Activated B cell treated with CpG ODN at 0.5 μM for 24 hours (primary cell): ENCODE results near the gene SMIM35. TPM values are rescaled to one million over a fixed set of nuclear protein-coding genes. Genes with fewer than 3 reads are reported as not detected.

ENCODE experiments used
- ATAC-seq: fragments of 200-7000 bp; cut with Tn5 transposase; one replicate; pipeline ENCODE4 v1.10.0; 2021; ENCODE audit warnings: low read depth, mild to moderate bottlenecking, moderate library complexity
- CTCF ChIA-PET: fragments of 350-600 bp; sonication (Branson Sonifier 250); formaldehyde crosslinking; loops from one replicate; lab custom pipeline; 2021; ENCODE audit warnings: antibody characterized with exemption; lab: Charles Lee
- POLR2A ChIA-PET: fragments of 350-600 bp; sonication (Branson Sonifier 250); formaldehyde crosslinking; loops from one replicate; lab custom pipeline; 2021; ENCODE audit warnings: antibody characterized with exemption; lab: Charles Lee
- DNase-seq: peaks from one replicate; pipeline ENCODE4 v3.0.0; 2022
- H3K27ac Mint-ChIP-seq: one replicate; pipeline ENCODE4 v1.8.0; 2020; ENCODE audit warnings: mixed read lengths
- H3K27me3 Mint-ChIP-seq: one replicate; pipeline ENCODE4 v1.8.0; 2021; ENCODE audit warnings: mixed read lengths
- H3K36me3 Mint-ChIP-seq: one replicate; pipeline ENCODE4 v1.8.0; 2021; ENCODE audit warnings: low read depth, mixed read lengths
- H3K4me1 Mint-ChIP-seq: one replicate; pipeline ENCODE4 v1.8.0; 2021; ENCODE audit warnings: mixed read lengths
- H3K4me3 Mint-ChIP-seq: one replicate; pipeline ENCODE4 v1.8.0; 2020; ENCODE audit warnings: mild to moderate bottlenecking, mixed read lengths
- H3K9me3 Mint-ChIP-seq: one replicate; pipeline ENCODE4 v1.8.0; 2020; ENCODE audit warnings: mixed read lengths
- intact Hi-C: fragments of 100-400 bp; cut with micrococcal nuclease; formaldehyde crosslinking; loops from one replicate; pipeline ENCODE4 v1.15.1; 2024
- total RNA-seq: library from RNA; stranded (reverse); gene quantifications from 2 replicates; pipeline ENCODE4 v1.2.3, GENCODE V29; 2022
- TF ChIP-seq, protein P1 (sequence below): fragments of 200-600 bp; IDR thresholded peaks from one replicate; pipeline ENCODE4 v1.8.0; 2022; ENCODE audit warnings: antibody characterized with exemption, mild to moderate bottlenecking

SMIM35 gene
- total RNA-seq, 1 donor from 2014 or later, result 1.8 TPM

GRCh38 chr11:118000850-118001228, 85.9 kb downstream of the SMIM35 start:
- no peak for DNase-seq
- POLR2A ChIA-PET, result interaction anchor here (0.8 to 41.6 kb wide), 10 partner anchors 4 to 185 kb away, joined by 3 to 1422 read pairs (median 84); partner anchors contain the start of gene IL10RA
- TF ChIP-seq, protein P1, sequence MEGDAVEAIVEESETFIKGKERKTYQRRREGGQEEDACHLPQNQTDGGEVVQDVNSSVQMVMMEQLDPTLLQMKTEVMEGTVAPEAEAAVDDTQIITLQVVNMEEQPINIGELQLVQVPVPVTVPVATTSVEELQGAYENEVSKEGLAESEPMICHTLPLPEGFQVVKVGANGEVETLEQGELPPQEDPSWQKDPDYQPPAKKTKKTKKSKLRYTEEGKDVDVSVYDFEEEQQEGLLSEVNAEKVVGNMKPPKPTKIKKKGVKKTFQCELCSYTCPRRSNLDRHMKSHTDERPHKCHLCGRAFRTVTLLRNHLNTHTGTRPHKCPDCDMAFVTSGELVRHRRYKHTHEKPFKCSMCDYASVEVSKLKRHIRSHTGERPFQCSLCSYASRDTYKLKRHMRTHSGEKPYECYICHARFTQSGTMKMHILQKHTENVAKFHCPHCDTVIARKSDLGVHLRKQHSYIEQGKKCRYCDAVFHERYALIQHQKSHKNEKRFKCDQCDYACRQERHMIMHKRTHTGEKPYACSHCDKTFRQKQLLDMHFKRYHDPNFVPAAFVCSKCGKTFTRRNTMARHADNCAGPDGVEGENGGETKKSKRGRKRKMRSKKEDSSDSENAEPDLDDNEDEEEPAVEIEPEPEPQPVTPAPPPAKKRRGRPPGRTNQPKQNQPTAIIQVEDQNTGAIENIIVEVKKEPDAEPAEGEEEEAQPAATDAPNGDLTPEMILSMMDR, result no peak
- peak overlapping the region; percentile 98 for H3K27ac Mint-ChIP-seq
- peaks cover 4% of the 10 kb centered on the region for H3K9me3 Mint-ChIP-seq
- H3K4me3 Mint-ChIP-seq, result no peak overlapping the region
- H3K36me3 Mint-ChIP-seq, result peaks cover 68% of the 10 kb centered on the region
- no peak for ATAC-seq
- no peaks in the 10 kb centered on the region for H3K27me3 Mint-ChIP-seq
- H3K4me1 Mint-ChIP-seq, result peaks cover 87% of the 10 kb centered on the region
- intact Hi-C loops, result loop anchor here (5.0 kb wide), 1 partner anchor 769 kb away; the partner anchor contains the start of genes PCSK7 and RNF214
- CTCF ChIA-PET, result interaction anchor here (0.8 to 6.2 kb wide), 6 partner anchors 10 to 193 kb away, joined by 3 to 40 read pairs (median 7); no protein-coding TSS in a partner anchor

DNA sequence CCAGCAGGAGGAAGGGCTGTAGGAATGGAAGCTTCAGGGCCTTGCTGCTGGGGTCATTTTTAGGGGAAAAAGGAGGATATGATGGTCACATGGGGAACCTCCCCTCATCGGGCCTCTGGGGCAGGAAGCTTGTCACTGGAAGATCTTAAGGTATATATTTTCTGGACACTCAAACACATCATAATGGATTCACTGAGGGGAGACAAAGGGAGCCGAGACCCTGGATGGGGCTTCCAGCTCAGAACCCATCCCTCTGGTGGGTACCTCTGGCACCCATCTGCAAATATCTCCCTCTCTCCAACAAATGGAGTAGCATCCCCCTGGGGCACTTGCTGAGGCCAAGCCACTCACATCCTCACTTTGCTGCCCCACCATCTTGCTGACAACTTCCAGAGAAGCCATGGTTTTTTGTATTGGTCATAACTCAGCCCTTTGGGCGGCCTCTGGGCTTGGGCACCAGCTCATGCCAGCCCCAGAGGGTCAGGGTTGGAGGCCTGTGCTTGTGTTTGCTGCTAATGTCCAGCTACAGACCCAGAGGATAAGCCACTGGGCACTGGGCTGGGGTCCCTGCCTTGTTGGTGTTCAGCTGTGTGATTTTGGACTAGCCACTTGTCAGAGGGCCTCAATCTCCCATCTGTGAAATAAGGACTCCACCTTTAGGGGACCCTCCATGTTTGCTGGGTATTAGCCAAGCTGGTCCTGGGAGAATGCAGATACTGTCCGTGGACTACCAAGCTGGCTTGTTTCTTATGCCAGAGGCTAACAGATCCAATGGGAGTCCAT, 86.5 kb downstream of the SMIM35 start:
- TF ChIP-seq, protein P1, result no peak
- no peak for ATAC-seq
- CTCF ChIA-PET, result interaction anchor here (0.8 to 6.2 kb wide), 7 partner anchors 11 to 192 kb away, joined by 3 to 40 read pairs (median 7); no protein-coding TSS in a partner anchor
- no peak overlapping the region for H3K4me3 Mint-ChIP-seq
- peaks cover 73% of the 10 kb centered on the region for H3K36me3 Mint-ChIP-seq
- DNase-seq, result no peak
- POLR2A ChIA-PET, result interaction anchor here (0.8 to 41.6 kb wide), 13 partner anchors 5 to 184 kb away, joined by 3 to 1422 read pairs (median 8); partner anchors contain the start of gene IL10RA
- peaks cover 4% of the 10 kb centered on the region for H3K9me3 Mint-ChIP-seq
- peak overlapping the region; percentile 98 for H3K27ac Mint-ChIP-seq
- H3K27me3 Mint-ChIP-seq, result no peaks in the 10 kb centered on the region
- peaks cover 85% of the 10 kb centered on the region for H3K4me1 Mint-ChIP-seq
- intact Hi-C loops, result loop anchor here (5.0 kb wide), 1 partner anchor 768 kb away; the partner anchor contains the start of genes PCSK7 and RNF214

- no peak for ATAC-seq
- Mint-ChIP-seq H3K9me3 (peaks cover 4% of the 10 kb centered on the region), H3K27me3 (no peaks in the 10 kb centered on the region), H3K4me3 (no peak overlapping the region), H3K27ac (peak overlapping the region; percentile 88), H3K4me1 (peaks cover 79% of the 10 kb centered on the region), H3K36me3 (peaks cover 81% of the 10 kb centered on the region)
- DNase-seq, result no peak
- intact Hi-C loops, result no loop called here
- ChIA-PET POLR2A (interaction anchor here (0.8 to 41.6 kb wide), 10 partner anchors 5 to 183 kb away, joined by 3 to 1422 read pairs (median 84); partner anchors contain the start of gene IL10RA), CTCF (interaction anchor here (0.8 to 6.2 kb wide), 4 partner anchors 16 to 53 kb away, joined by 3 to 40 read pairs (median 6); no protein-coding TSS in a partner anchor)
- TF ChIP-seq, protein P1, result no peak
Observed at GRCh38 chr11:117999354-117999993, 87.3 kb downstream of the SMIM35 start.

DNA sequence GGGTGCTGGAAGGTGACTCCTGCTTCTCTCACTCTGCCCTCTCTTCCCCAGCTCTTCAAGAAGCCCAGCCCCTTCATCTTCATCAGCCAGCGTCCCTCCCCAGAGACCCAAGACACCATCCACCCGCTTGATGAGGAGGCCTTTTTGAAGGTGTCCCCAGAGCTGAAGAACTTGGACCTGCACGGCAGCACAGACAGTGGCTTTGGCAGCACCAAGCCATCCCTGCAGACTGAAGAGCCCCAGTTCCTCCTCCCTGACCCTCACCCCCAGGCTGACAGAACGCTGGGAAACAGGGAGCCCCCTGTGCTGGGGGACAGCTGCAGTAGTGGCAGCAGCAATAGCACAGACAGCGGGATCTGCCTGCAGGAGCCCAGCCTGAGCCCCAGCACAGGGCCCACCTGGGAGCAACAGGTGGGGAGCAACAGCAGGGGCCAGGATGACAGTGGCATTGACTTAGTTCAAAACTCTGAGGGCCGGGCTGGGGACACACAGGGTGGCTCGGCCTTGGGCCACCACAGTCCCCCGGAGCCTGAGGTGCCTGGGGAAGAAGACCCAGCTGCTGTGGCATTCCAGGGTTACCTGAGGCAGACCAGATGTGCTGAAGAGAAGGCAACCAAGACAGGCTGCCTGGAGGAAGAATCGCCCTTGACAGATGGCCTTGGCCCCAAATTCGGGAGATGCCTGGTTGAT, 88.0 kb downstream of the SMIM35 start:
- intact Hi-C loops, result loop anchor here (1.0 kb wide), 3 partner anchors 8 to 13 kb away; partner anchors contain the start of gene IL10RA
- ChIA-PET POLR2A (interaction anchor here (1.3 to 41.6 kb wide), 8 partner anchors 6 to 438 kb away, joined by 3 to 1422 read pairs (median 118); partner anchors contain the start of genes IL10RA and KMT2A), CTCF (interaction anchor here (0.8 to 6.2 kb wide), 4 partner anchors 17 to 54 kb away, joined by 3 to 40 read pairs (median 8); no protein-coding TSS in a partner anchor)
- Mint-ChIP-seq H3K27ac (peak overlapping the region; percentile 88), H3K4me3 (peak overlapping the region; percentile 13), H3K4me1 (peaks cover 78% of the 10 kb centered on the region), H3K36me3 (peaks cover 88% of the 10 kb centered on the region), H3K9me3 (peaks cover 4% of the 10 kb centered on the region), H3K27me3 (no peaks in the 10 kb centered on the region)
- DNase-seq (no peak), ATAC-seq (no peak)
- TF ChIP-seq, protein P1, result no peak
